Mesendoderm (in vitro differentiated cells): Measurements from ENCODE around the gene OGG1.

Experiments used
- DNase-seq: peaks from one replicate; pipeline ENCODE4 v3.0.0; 2013
- H2AK5ac ChIP-seq: 2 replicates; pipeline ENCODE4 v1.6.1; 2013; ENCODE audit warnings: low read length, inconsistent platforms
- H2BK120ac ChIP-seq: 2 replicates; pipeline ENCODE4 v1.6.1; 2013; ENCODE audit warnings: low read depth, mild to moderate bottlenecking, low read length, moderate library complexity, mixed read lengths
- H2BK15ac ChIP-seq: replicated peaks from 2 replicates; pipeline ENCODE4 v1.6.1; 2013; ENCODE audit warnings: low read depth, mild to moderate bottlenecking, moderate library complexity
- H2BK5ac ChIP-seq: 2 replicates; pipeline ENCODE4 v1.6.1; 2013; ENCODE audit warnings: low read length, inconsistent platforms
- H3K18ac ChIP-seq: 2 replicates; pipeline ENCODE4 v1.6.1; 2013; ENCODE audit warnings: mild to moderate bottlenecking, low read length, mixed read lengths
- H3K23ac ChIP-seq: one replicate; pipeline ENCODE4 v1.6.1; 2013; ENCODE audit warnings: low read length
- H3K27ac ChIP-seq: 2 replicates; pipeline ENCODE4 v1.5.1; 2013; ENCODE audit warnings: low read depth, mild to moderate bottlenecking, inconsistent platforms, low read length, moderate library complexity
- H3K27me3 ChIP-seq: 2 replicates; pipeline ENCODE4 v1.6.1; 2013; ENCODE audit warnings: low read length, control low read depth, mild to moderate bottlenecking, inconsistent platforms; ENCODE audit not compliant: insufficient read depth, poor library complexity
- H3K36me3 ChIP-seq: 2 replicates; pipeline ENCODE4 v1.6.1; 2013; ENCODE audit warnings: low read length, inconsistent platforms; ENCODE audit not compliant: control insufficient read depth, insufficient read depth
- H3K4ac ChIP-seq: one replicate; pipeline ENCODE4 v1.6.1; 2013; ENCODE audit warnings: low read depth, mild to moderate bottlenecking, low read length, moderate library complexity
- H3K4me1 ChIP-seq: 2 replicates; pipeline ENCODE4 v1.6.1; 2013; ENCODE audit warnings: low read depth, low read length, inconsistent platforms; ENCODE audit not compliant: control insufficient read depth
- H3K4me2 ChIP-seq: 2 replicates; pipeline ENCODE4 v1.6.1; 2013; ENCODE audit warnings: low read length
- H3K4me3 ChIP-seq: 2 replicates; pipeline ENCODE4 v1.5.1; 2013; ENCODE audit warnings: mild to moderate bottlenecking, low read length
- H3K56ac ChIP-seq: one replicate; pipeline ENCODE4 v1.6.1; 2013; ENCODE audit warnings: low read length
- H3K79me1 ChIP-seq: 2 replicates; pipeline ENCODE4 v1.6.1; 2013; ENCODE audit warnings: low read length, inconsistent platforms
- H3K79me2 ChIP-seq: 2 replicates; pipeline ENCODE4 v1.6.1; 2013; ENCODE audit warnings: mild to moderate bottlenecking, low read length; ENCODE audit not compliant: control insufficient read depth, insufficient read depth
- H3K9ac ChIP-seq: 2 replicates; pipeline ENCODE4 v1.6.1; 2013; ENCODE audit warnings: low read length, inconsistent platforms
- H4K5ac ChIP-seq: one replicate; pipeline ENCODE4 v1.6.1; 2013; ENCODE audit warnings: low read length
- H4K8ac ChIP-seq: one replicate; pipeline ENCODE4 v1.6.1; 2013; ENCODE audit warnings: low read depth, mild to moderate bottlenecking, control low read depth, low read length, moderate library complexity
- WGBS: extraction: QIAGEN DNeasy Blood & Tissue Kit; methylation state at CpG from one replicate; pipeline ENCODE4 v1.1.7; 2013; ENCODE audit warnings: low lambda C conversion rate, missing lambda C conversion rate; ENCODE audit not compliant: insufficient coverage; ENCODE audit errors: extremely low coverage; 5-methylcytosine and 5-hydroxymethylcytosine counted together

OGG1 gene

GRCh38 chr3:9776896-9777693, 27.3 kb downstream of the OGG1 start:
- Histone ChIP-seq H4K8ac (no peak overlapping the region), H3K56ac (no peak overlapping the region), H3K36me3 (peaks cover 3% of the 10 kb centered on the region), H3K4me2 (no peak overlapping the region), H3K4me1 (no peaks in the 10 kb centered on the region), H3K79me1 (no peaks in the 10 kb centered on the region), H2BK15ac (no peak overlapping the region), H3K18ac (no peak overlapping the region), H2BK120ac (no peak overlapping the region), H3K27me3 (no peaks in the 10 kb centered on the region), H3K23ac (no peak overlapping the region), H3K9ac (no peak overlapping the region), H3K4me3 (no peak overlapping the region), H2AK5ac (no peak overlapping the region), H4K5ac (no peak overlapping the region), H3K79me2 (no peaks in the 10 kb centered on the region), H3K4ac (no peak overlapping the region), H2BK5ac (no peak overlapping the region), H3K27ac (no peak overlapping the region)
- no CpG with 5 or more reads among the region's 5 CpGs for WGBS
- DNase-seq, result no peak

- no peak overlapping the region for H4K8ac ChIP-seq
- H3K9ac ChIP-seq, result no peak overlapping the region
- H3K4ac ChIP-seq, result no peak overlapping the region
- no peak overlapping the region for H3K27ac ChIP-seq
- H3K4me1 ChIP-seq, result no peaks in the 10 kb centered on the region
- H3K18ac ChIP-seq, result no peak overlapping the region
- H3K4me2 ChIP-seq, result no peak overlapping the region
- H3K4me3 ChIP-seq, result no peak overlapping the region
- no peak for DNase-seq
- H3K56ac ChIP-seq, result no peak overlapping the region
- no peak overlapping the region for H2BK15ac ChIP-seq
- no peaks in the 10 kb centered on the region for H3K27me3 ChIP-seq
- H3K79me2 ChIP-seq, result no peaks in the 10 kb centered on the region
- H3K79me1 ChIP-seq, result no peaks in the 10 kb centered on the region
- no peak overlapping the region for H2AK5ac ChIP-seq
- peaks cover 3% of the 10 kb centered on the region for H3K36me3 ChIP-seq
- H2BK5ac ChIP-seq, result no peak overlapping the region
- no peak overlapping the region for H3K23ac ChIP-seq
- no peak overlapping the region for H2BK120ac ChIP-seq
- WGBS, result no CpG with 5 or more reads among the region's 1 CpG
- H4K5ac ChIP-seq, result no peak overlapping the region
Measured at GRCh38 chr3:9777694-9778021, 27.9 kb downstream of the OGG1 start.

DNA sequence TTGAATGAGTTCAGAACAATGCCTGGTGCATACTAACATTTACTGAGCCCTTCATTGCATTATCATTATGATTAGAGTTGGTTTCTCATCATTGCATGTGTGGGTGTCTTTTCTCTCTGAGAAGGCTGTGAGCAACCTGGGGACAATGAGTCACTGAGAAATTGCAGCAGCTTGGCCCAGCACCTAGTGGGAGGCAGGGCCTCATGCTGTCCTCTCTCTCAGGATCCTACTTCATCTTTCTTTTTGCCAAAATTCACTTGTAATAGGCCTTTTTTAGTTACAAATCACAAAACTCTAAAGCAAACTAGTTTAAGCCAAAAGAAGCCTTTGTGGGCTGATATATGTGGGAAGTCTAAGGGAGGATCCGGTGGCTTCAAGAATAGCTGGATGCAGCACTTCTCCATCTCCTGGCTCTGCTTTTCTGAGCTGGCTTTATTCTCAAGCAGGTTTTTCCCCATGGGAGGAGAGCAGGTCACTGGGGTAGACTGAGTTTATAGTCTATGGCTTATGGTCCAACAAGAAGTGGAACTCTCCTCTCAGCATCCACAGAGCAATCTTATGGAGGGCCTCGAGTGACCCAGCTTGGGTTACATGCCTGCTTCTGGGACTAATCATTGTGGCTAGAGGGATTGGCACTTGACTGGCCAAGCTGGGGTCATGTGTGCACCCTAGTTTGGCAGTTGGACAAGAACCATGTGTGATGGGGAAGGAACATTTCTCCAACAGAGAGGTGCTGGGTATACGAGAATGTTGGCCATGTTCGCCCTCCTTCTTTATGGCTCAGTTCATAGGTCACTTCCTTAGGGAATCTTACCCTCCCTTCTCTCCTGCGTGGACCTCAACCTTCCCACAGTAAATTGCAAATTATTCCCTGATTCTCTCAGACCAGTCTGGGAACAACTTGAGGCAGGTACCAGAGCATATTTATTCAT, 28.7 kb downstream of the OGG1 start:
- Histone ChIP-seq H3K79me1 (no peaks in the 10 kb centered on the region), H2BK5ac (no peak overlapping the region), H3K4me1 (no peaks in the 10 kb centered on the region), H3K4ac (no peak overlapping the region), H3K9ac (no peak overlapping the region), H3K27ac (no peak overlapping the region), H4K5ac (no peak overlapping the region), H2BK15ac (no peak overlapping the region), H3K23ac (no peak overlapping the region), H3K36me3 (peaks cover 3% of the 10 kb centered on the region), H2BK120ac (no peak overlapping the region), H3K18ac (no peak overlapping the region), H3K27me3 (no peaks in the 10 kb centered on the region), H3K4me3 (no peak overlapping the region), H3K4me2 (no peak overlapping the region), H3K56ac (no peak overlapping the region), H2AK5ac (no peak overlapping the region), H4K8ac (no peak overlapping the region), H3K79me2 (no peaks in the 10 kb centered on the region)
- DNase-seq, result no peak
- no CpG with 5 or more reads among the region's 5 CpGs for WGBS

GRCh38 chr3:9779075-9779593, 29.4 kb downstream of the OGG1 start:
- Histone ChIP-seq H4K5ac (no peak overlapping the region), H3K27ac (no peak overlapping the region)

DNA sequence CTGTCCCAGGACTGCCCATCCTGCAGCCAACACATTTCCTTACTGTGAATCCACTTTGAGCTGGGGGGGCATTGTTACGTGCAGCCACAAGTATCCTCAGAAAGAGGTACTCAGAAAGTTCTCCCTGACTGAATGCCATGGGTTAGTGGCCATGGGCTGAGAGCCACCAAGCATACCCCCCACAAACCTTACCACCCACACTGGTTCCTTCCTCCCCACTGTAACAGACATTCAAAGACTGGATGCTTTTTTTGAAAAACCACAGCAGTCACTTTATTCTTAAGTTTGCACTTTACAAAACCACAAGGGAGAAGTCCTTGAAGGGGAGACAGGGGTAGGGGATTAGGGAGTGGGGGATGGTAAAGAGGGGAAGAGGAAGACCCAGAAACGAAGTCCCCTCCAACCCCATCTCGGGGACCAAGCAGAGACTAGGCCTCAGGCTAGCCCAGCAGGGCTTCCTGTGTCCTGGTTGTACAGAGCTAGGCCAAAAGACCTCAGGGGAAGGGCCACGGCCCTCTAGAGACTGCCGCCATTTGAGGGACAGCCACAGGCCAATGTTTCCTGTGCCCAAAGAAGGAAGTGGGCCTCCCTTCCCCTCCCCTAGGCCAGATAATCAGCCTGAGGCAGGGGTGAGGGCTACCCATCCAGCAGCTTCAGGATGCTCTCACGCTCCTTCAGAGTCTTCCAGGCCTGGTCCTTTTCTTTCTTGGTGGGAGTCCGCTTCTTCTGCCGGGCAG, 30.1 kb downstream of the OGG1 start:
- Histone ChIP-seq H3K56ac (no peak overlapping the region), H3K4me3 (no peak overlapping the region), H3K4me1 (no peaks in the 10 kb centered on the region), H3K4me2 (no peak overlapping the region), H3K18ac (no peak overlapping the region), H4K5ac (no peak overlapping the region), H2BK15ac (no peak overlapping the region), H3K9ac (no peak overlapping the region), H2AK5ac (no peak overlapping the region), H3K79me1 (no peaks in the 10 kb centered on the region), H3K79me2 (no peaks in the 10 kb centered on the region), H3K4ac (no peak overlapping the region), H2BK5ac (no peak overlapping the region), H3K36me3 (peaks cover 5% of the 10 kb centered on the region), H3K23ac (no peak overlapping the region), H3K27ac (no peak overlapping the region), H3K27me3 (no peaks in the 10 kb centered on the region), H4K8ac (no peak overlapping the region), H2BK120ac (no peak overlapping the region)
- no CpG with 5 or more reads among the region's 8 CpGs for WGBS
- DNase-seq, result no peak

More at GRCh38 chr3:9779075-9779593, 29.4 kb downstream of the OGG1 start:
- Histone ChIP-seq H3K56ac (no peak overlapping the region), H2AK5ac (no peak overlapping the region), H3K4me2 (no peak overlapping the region), H3K4ac (no peak overlapping the region), H3K23ac (no peak overlapping the region), H2BK15ac (no peak overlapping the region), H2BK5ac (no peak overlapping the region), H3K4me3 (no peak overlapping the region), H3K9ac (no peak overlapping the region), H2BK120ac (no peak overlapping the region), H3K27me3 (no peaks in the 10 kb centered on the region), H3K79me2 (no peaks in the 10 kb centered on the region), H3K18ac (no peak overlapping the region), H4K8ac (no peak overlapping the region), H3K36me3 (peaks cover 5% of the 10 kb centered on the region), H3K79me1 (no peaks in the 10 kb centered on the region), H3K4me1 (no peaks in the 10 kb centered on the region)
- DNase-seq, result no peak
- no CpG with 5 or more reads among the region's 6 CpGs for WGBS
